GM12872 (cell line): ENCODE measurements around the gene LNX2.

Experiments
- CTCF ChIP-seq: IDR thresholded peaks from 3 replicates; pipeline ENCODE4 v1.5.1; 2011; ENCODE audit warnings: low read depth, mild to moderate bottlenecking, low read length, moderate library complexity; ENCODE audit not compliant: insufficient read depth

LNX2 gene

GRCh38 chr13:27622102-27622820, 1.9 kb upstream of the LNX2 start:
- no peak; the same call in 2 of the 3 replicates for TF ChIP-seq CTCF

DNA sequence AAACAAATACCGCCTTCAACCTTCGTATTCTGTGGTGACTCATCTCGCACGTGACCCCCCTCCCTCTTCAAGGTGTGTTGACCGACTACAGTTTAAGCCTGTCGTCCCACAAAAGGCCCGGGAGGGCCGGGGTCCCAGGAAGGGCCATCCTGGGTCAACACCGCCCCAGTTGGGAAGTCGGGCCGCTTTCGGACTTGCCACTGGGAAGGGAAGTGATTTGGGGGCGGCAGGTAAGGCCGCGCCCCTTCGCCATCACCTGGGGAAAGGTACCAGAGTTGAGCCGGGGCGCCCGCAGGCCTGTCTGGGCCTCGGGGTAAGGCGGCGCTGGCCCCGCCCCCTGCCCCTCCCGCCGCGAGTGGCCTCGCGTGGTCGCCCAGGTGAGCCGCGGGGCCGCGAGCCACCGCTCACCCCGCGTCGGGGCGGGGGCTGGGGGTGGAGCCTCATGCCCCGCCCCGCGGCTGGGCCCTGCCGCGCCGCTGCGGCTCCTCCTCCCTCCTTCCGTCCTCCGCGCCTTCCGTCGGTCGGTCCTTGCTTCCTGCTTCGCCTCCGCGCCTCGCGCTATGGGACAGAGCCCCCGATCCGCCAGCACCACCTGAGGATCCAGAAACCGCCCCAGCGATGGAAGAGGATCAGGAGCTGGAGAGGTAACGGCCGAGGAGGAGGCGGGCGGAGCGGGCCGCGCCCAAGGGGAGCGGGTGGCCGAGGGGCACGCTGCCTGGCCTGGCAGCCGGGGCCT, 1.2 kb upstream of the LNX2 start, which contains the start of gene POLR1D:
TSS of gene POLR1D (plus strand) at position 527 of the 736 bp plus-strand sequence. CDS start at position 619, 92 bp downstream.
- no peak for TF ChIP-seq CTCF

- TF ChIP-seq CTCF = no peak
Measured at GRCh38 chr13:27621116-27621365, 712 bp upstream of the LNX2 start.

- TF ChIP-seq CTCF = peak; percentile 33; the same call in 1 of the 3 replicates
Measured at GRCh38 chr13:27619728-27620376, 477 bp downstream of the LNX2 start.

GRCh38 chr13:27619093-27619727, 1.1 kb downstream of the LNX2 start:
- TF ChIP-seq CTCF = no peak

GRCh38 chr13:27617881-27618321, 2.4 kb downstream of the LNX2 start:
- no peak for TF ChIP-seq CTCF

DNA sequence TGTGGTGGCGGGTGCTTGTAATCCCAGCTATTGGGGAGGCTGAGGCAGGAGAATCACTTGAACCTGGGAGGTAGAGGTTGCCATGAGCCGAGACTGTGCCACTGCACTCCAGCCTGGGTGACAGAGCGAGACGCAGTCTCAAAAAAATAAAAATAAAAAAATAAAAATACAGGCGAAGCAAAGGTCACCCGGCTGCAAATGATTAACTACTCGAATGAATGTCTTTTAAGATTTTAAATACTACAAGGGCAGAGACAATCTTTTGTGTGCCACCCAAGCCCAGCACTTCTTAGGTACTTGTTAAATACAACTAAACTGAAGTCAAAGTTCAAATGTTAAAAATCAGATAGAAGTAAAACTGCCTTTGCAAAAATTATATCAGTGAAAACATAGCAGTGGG, 6.7 kb downstream of the LNX2 start:
- TF ChIP-seq CTCF = no peak
